Osteocyte (in vitro differentiated cells): Measurements from ENCODE around the gene UNC13A. TPM values are rescaled to one million over a fixed set of nuclear protein-coding genes. Genes with fewer than 3 reads are reported as not detected.

Experiments
- DNase-seq: peaks from one replicate; pipeline ENCODE4 v3.0.0; 2021; ENCODE audit warnings: mixed read lengths; ENCODE audit not compliant: unreplicated experiment; ENCODE audit errors: extremely low spot score
- H3K27ac Mint-ChIP-seq: one replicate; pipeline ENCODE4 v1.8.0; 2021; ENCODE audit warnings: mild to moderate bottlenecking, mixed read lengths; ENCODE audit not compliant: unreplicated experiment
- H3K27me3 Mint-ChIP-seq: one replicate; pipeline ENCODE4 v1.8.0; 2021; ENCODE audit warnings: mixed read lengths; ENCODE audit not compliant: unreplicated experiment
- H3K36me3 Mint-ChIP-seq: one replicate; pipeline ENCODE4 v1.8.0; 2021; ENCODE audit warnings: mixed read lengths; ENCODE audit not compliant: unreplicated experiment
- H3K4me1 Mint-ChIP-seq: one replicate; pipeline ENCODE4 v1.8.0; 2021; ENCODE audit warnings: mixed read lengths; ENCODE audit not compliant: unreplicated experiment
- H3K4me3 Mint-ChIP-seq: one replicate; pipeline ENCODE4 v1.8.0; 2021; ENCODE audit warnings: mild to moderate bottlenecking, moderate library complexity, mixed read lengths; ENCODE audit not compliant: unreplicated experiment
- H3K9me3 Mint-ChIP-seq: one replicate; pipeline ENCODE4 v1.8.0; 2021; ENCODE audit warnings: mixed read lengths; ENCODE audit not compliant: unreplicated experiment
- CTCF ChIP-seq: fragments of 200-600 bp; sonication (generic); IDR thresholded peaks from 2 replicates; pipeline ENCODE4 v1.5.0; 2021; ENCODE audit warnings: antibody characterized with exemption, mild to moderate bottlenecking, moderate library complexity
- total RNA-seq: library from RNA; stranded (reverse); gene quantifications from 2 replicates; pipeline ENCODE4 v1.2.1, GENCODE V29; 2021

The UNC13A gene
- total RNA-seq, 1 donor from 2014 or later: 1.6 TPM

- TF ChIP-seq CTCF: no peak
- DNase-seq: no peak
- H3K4me3 Mint-ChIP-seq: peak overlapping the region; percentile 69
- no peaks in the 10 kb centered on the region for H3K9me3 Mint-ChIP-seq
- peaks cover 21% of the 10 kb centered on the region for H3K4me1 Mint-ChIP-seq
- H3K36me3 Mint-ChIP-seq: no peaks in the 10 kb centered on the region
- peaks cover 9% of the 10 kb centered on the region for H3K27me3 Mint-ChIP-seq
- H3K27ac Mint-ChIP-seq: peak overlapping the region; percentile 34
Observed at GRCh38 chr19:17686592-17687024, 1.5 kb downstream of the UNC13A start.

GRCh38 chr19:17686023-17686521 is 2.1 kb downstream of the UNC13A start:
- H3K4me1 Mint-ChIP-seq: peaks cover 21% of the 10 kb centered on the region
- H3K4me3 Mint-ChIP-seq: peak overlapping the region; percentile 55
- no peak for TF ChIP-seq CTCF
- DNase-seq: no peak
- no peaks in the 10 kb centered on the region for H3K9me3 Mint-ChIP-seq
- peaks cover 9% of the 10 kb centered on the region for H3K27me3 Mint-ChIP-seq
- H3K36me3 Mint-ChIP-seq: no peaks in the 10 kb centered on the region
- H3K27ac Mint-ChIP-seq: no peak overlapping the region

- no peak for TF ChIP-seq CTCF
Observed at GRCh38 chr19:17685451-17686022, 2.6 kb downstream of the UNC13A start.

GRCh38 chr19:17684256-17684655 is 3.9 kb downstream of the UNC13A start:
- Mint-ChIP-seq H3K9me3 (no peaks in the 10 kb centered on the region), H3K27ac (no peak overlapping the region), H3K36me3 (no peaks in the 10 kb centered on the region), H3K4me3 (no peak overlapping the region), H3K27me3 (peaks cover 6% of the 10 kb centered on the region), H3K4me1 (peaks cover 37% of the 10 kb centered on the region)
- DNase-seq: no peak
- no peak for TF ChIP-seq CTCF

More at GRCh38 chr19:17685451-17686022, 2.6 kb downstream of the UNC13A start:
- H3K4me3 Mint-ChIP-seq: peak overlapping the region; percentile 18
- H3K4me1 Mint-ChIP-seq: peaks cover 24% of the 10 kb centered on the region
- peaks cover 6% of the 10 kb centered on the region for H3K27me3 Mint-ChIP-seq
- H3K27ac Mint-ChIP-seq: no peak overlapping the region
- DNase-seq: no peak
- no peaks in the 10 kb centered on the region for H3K9me3 Mint-ChIP-seq
- H3K36me3 Mint-ChIP-seq: no peaks in the 10 kb centered on the region

GRCh38 chr19:17683078-17683477 is 5.1 kb downstream of the UNC13A start:
- Mint-ChIP-seq H3K4me3 (no peak overlapping the region), H3K9me3 (no peaks in the 10 kb centered on the region), H3K27ac (no peak overlapping the region), H3K4me1 (peaks cover 37% of the 10 kb centered on the region), H3K27me3 (peaks cover 3% of the 10 kb centered on the region), H3K36me3 (no peaks in the 10 kb centered on the region)
- TF ChIP-seq CTCF: no peak
- DNase-seq: no peak
